H7 (cell line): ENCODE results near the gene ANKRD7. TPM values are rescaled to one million over a fixed set of nuclear protein-coding genes. Genes with fewer than 3 reads are reported as not detected.

Experiments used
- DNase-seq: peaks from one replicate; pipeline ENCODE4 v3.0.0; 2012
- H3K27me3 ChIP-seq: 2 replicates; pipeline ENCODE4 v1.6.0; 2011; ENCODE audit warnings: mild to moderate bottlenecking, low read length; ENCODE audit not compliant: control insufficient read depth, insufficient read depth
- H3K36me3 ChIP-seq: replicated peaks from 2 replicates; pipeline ENCODE4 v1.5.1; 2011; ENCODE audit warnings: low read length; ENCODE audit not compliant: control insufficient read depth, insufficient read depth
- H3K4me3 ChIP-seq: 2 replicates; pipeline ENCODE4 v1.5.1; 2011; ENCODE audit warnings: low read depth, mild to moderate bottlenecking, control low read depth, low read length, moderate library complexity; ENCODE audit not compliant: insufficient read depth
- total RNA-seq: library from RNA; depleted of rRNA; stranded (reverse); fragments of >200 nt; shearing (Covaris generic); gene quantifications from 2 replicates; pipeline ENCODE4 v1.2.3, GENCODE V29; 2014; rRNA removed

ANKRD7 gene
- not detected in 2 replicates for total RNA-seq

- DNase-seq: no peak
- H3K4me3 ChIP-seq: no peak within 1 kb of the TSS
- no peaks in the 10 kb centered on the region for H3K27me3 ChIP-seq
- H3K36me3 ChIP-seq: no peaks in the 10 kb centered on the region
Observed at GRCh38 chr7:118224521-118224920, at the start of gene ANKRD7. Gene ANKRD7, plus strand, starts transcription at chr7:118224704. Its CDS starts 127 bp downstream, at chr7:118224831.

- DNase-seq: no peak
Observed at GRCh38 chr7:118175740-118176139, 48.8 kb upstream of the ANKRD7 start.

GRCh38 chr7:118179191-118179590, 45.3 kb upstream of the ANKRD7 start:
- DNase-seq: no peak
- Histone ChIP-seq H3K36me3 (no peaks in the 10 kb centered on the region), H3K27me3 (no peaks in the 10 kb centered on the region), H3K4me3 (no peak overlapping the region)

More at GRCh38 chr7:118175740-118176139, 48.8 kb upstream of the ANKRD7 start:
- Histone ChIP-seq H3K27me3 (no peaks in the 10 kb centered on the region), H3K4me3 (no peak overlapping the region), H3K36me3 (no peaks in the 10 kb centered on the region)

- H3K4me3 ChIP-seq: peak overlapping the region; percentile 71
- no peak for DNase-seq
- H3K27me3 ChIP-seq: no peaks in the 10 kb centered on the region
- H3K36me3 ChIP-seq: no peaks in the 10 kb centered on the region; the same call in 1 of the 2 replicates
Observed at GRCh38 chr7:118182593-118183427, 41.7 kb upstream of the ANKRD7 start.

GRCh38 chr7:118183428-118183785, 41.1 kb upstream of the ANKRD7 start:
- Histone ChIP-seq H3K36me3 (peaks cover 1% of the 10 kb centered on the region; the same call in 1 of the 2 replicates), H3K4me3 (peak overlapping the region; percentile 71), H3K27me3 (no peaks in the 10 kb centered on the region)
- DNase-seq: no peak

- Histone ChIP-seq H3K4me3 (peak within 1 kb of the TSS; percentile 71), H3K27me3 (no peaks in the 10 kb centered on the region)
Observed at GRCh38 chr7:118183786-118184564, 40.5 kb upstream of the ANKRD7 start, which contains the start of gene LSM8. Gene LSM8, plus strand, starts transcription at chr7:118184164. Its CDS starts 60 bp downstream, at chr7:118184224.

GRCh38 chr7:118184565-118184940, 40.0 kb upstream of the ANKRD7 start:
- peaks cover 2% of the 10 kb centered on the region; the same call in 1 of the 2 replicates for H3K36me3 ChIP-seq
- DNase-seq: peak; percentile 2
- H3K27me3 ChIP-seq: no peaks in the 10 kb centered on the region
- H3K4me3 ChIP-seq: peak overlapping the region; percentile 71

More at GRCh38 chr7:118183786-118184564, 40.5 kb upstream of the ANKRD7 start, which contains the start of gene LSM8:
- DNase-seq: peak; percentile 81
- H3K36me3 ChIP-seq: peaks cover 2% of the 10 kb centered on the region; the same call in 1 of the 2 replicates

GRCh38 chr7:118185163-118185860, 39.2 kb upstream of the ANKRD7 start:
- H3K4me3 ChIP-seq: peak overlapping the region; percentile 71
- DNase-seq: no peak
- H3K27me3 ChIP-seq: no peaks in the 10 kb centered on the region
- H3K36me3 ChIP-seq: peaks cover 4% of the 10 kb centered on the region; the same call in 1 of the 2 replicates

GRCh38 chr7:118186501-118186900, 38.0 kb upstream of the ANKRD7 start:
- H3K36me3 ChIP-seq: peaks cover 4% of the 10 kb centered on the region; the same call in 1 of the 2 replicates
- DNase-seq: no peak
- no peaks in the 10 kb centered on the region for H3K27me3 ChIP-seq
- H3K4me3 ChIP-seq: no peak overlapping the region

GRCh38 chr7:118194571-118194970, 29.9 kb upstream of the ANKRD7 start:
- no peak overlapping the region for H3K4me3 ChIP-seq
- no peaks in the 10 kb centered on the region for H3K27me3 ChIP-seq
- peaks cover 3% of the 10 kb centered on the region for H3K36me3 ChIP-seq
- DNase-seq: no peak

GRCh38 chr7:118195837-118196474, 28.5 kb upstream of the ANKRD7 start:
- no peaks in the 10 kb centered on the region for H3K27me3 ChIP-seq
- H3K4me3 ChIP-seq: no peak overlapping the region
- peak; percentile 8 for DNase-seq
- H3K36me3 ChIP-seq: peaks cover 2% of the 10 kb centered on the region; the same call in 1 of the 2 replicates

GRCh38 chr7:118202061-118202460, 22.4 kb upstream of the ANKRD7 start:
- H3K27me3 ChIP-seq: no peaks in the 10 kb centered on the region
- no peak for DNase-seq

GRCh38 chr7:118214051-118214832, 10.3 kb upstream of the ANKRD7 start:
- H3K27me3 ChIP-seq: no peaks in the 10 kb centered on the region
- H3K36me3 ChIP-seq: no peaks in the 10 kb centered on the region
- no peak overlapping the region for H3K4me3 ChIP-seq
- DNase-seq: no peak

More at GRCh38 chr7:118202061-118202460, 22.4 kb upstream of the ANKRD7 start:
- no peaks in the 10 kb centered on the region for H3K36me3 ChIP-seq
- no peak overlapping the region for H3K4me3 ChIP-seq
